HEK293T (cell line): ENCODE measurements around the gene CD244.

Experiments used
- ARNT ChIP-seq: fragments of 450-650 bp; IDR thresholded peaks from 2 replicates; pipeline ENCODE4 v1.6.1; 2017; ENCODE audit warnings: mild to moderate bottlenecking
- BHLHE40 ChIP-seq: fragments of 450-650 bp; IDR thresholded peaks from 2 replicates; pipeline ENCODE4 v1.6.1; 2016; ENCODE audit warnings: mild to moderate bottlenecking, moderate library complexity, borderline replicate concordance
- CTBP1 ChIP-seq: fragments of 450-650 bp; IDR thresholded peaks from 2 replicates; pipeline ENCODE4 v1.6.1; 2016; ENCODE audit warnings: borderline replicate concordance
- ELF4 ChIP-seq: fragments of 450-650 bp; IDR thresholded peaks from 2 replicates; pipeline ENCODE4 v1.6.1; 2017; ENCODE audit warnings: antibody characterized with exemption
- FOXM1 ChIP-seq: fragments of 450-650 bp; IDR thresholded peaks from 2 replicates; pipeline ENCODE4 v1.6.1; 2017; ENCODE audit warnings: mild to moderate bottlenecking, borderline replicate concordance
- HDGF ChIP-seq: fragments of 450-650 bp; IDR thresholded peaks from 2 replicates; pipeline ENCODE4 v1.6.1; 2017; ENCODE audit warnings: antibody characterized with exemption, borderline replicate concordance
- L3MBTL2 ChIP-seq: fragments of 450-650 bp; conservative IDR thresholded peaks from 2 replicates; pipeline ENCODE4 v1.6.1; 2016; ENCODE audit warnings: mild to moderate bottlenecking
- SP1 ChIP-seq: fragments of 450-650 bp; IDR thresholded peaks from 2 replicates; pipeline ENCODE4 v1.6.1; 2017
- SUZ12 ChIP-seq: fragments of 450-650 bp; IDR thresholded peaks from 2 replicates; pipeline ENCODE4 v1.6.1; 2016; ENCODE audit warnings: mild to moderate bottlenecking
- TARDBP ChIP-seq: fragments of 450-650 bp; IDR thresholded peaks from 2 replicates; pipeline ENCODE4 v1.6.1; 2016
- ZNF384 ChIP-seq: fragments of 450-650 bp; IDR thresholded peaks from 2 replicates; pipeline ENCODE4 v1.6.1; 2016

DNA sequence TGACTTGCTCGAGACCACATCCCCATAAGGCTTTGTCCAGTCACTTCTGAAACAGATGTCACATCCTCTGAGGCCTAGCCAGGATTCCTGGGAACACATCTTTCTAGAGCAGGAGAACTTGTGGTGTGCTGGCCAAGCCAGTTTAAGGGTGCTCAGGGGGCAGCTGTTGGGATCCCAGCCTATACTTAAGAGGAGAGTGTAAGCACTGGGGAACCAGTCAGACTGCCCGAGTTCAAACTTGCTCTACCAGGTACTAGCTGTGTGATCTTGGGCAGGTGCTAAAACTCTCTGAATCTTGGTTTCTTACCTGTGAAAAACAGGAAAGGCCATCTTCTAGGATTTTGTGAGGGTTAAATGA, 82.3 kb downstream of the CD244 start:
- TF ChIP-seq HDGF, result no peak
- no peak for TF ChIP-seq ELF4
- no peak for TF ChIP-seq BHLHE40
- no peak for TF ChIP-seq FOXM1
- TF ChIP-seq SP1, result no peak
- no peak for TF ChIP-seq SUZ12
- no peak for TF ChIP-seq L3MBTL2
- no peak for TF ChIP-seq ZNF384
- TF ChIP-seq TARDBP, result no peak
- no peak for TF ChIP-seq ARNT
- no peak for TF ChIP-seq CTBP1
